NT2/D1 (cell line): ENCODE results near the gene NXPH4.

ENCODE experiments used
- DNase-seq: peaks from one replicate; pipeline ENCODE4 v3.0.0-alpha.2; 2011; ENCODE audit warnings: low read depth, low spot score
- H3K27me3 ChIP-seq: 2 replicates; pipeline ENCODE4 v1.6.0; 2011; ENCODE audit warnings: mild to moderate bottlenecking; ENCODE audit not compliant: insufficient read length, insufficient read depth
- H3K36me3 ChIP-seq: 2 replicates; pipeline ENCODE4 v1.6.1; 2011; ENCODE audit warnings: mild to moderate bottlenecking, low read length, mixed read lengths; ENCODE audit not compliant: insufficient read depth, insufficient read length
- H3K4me1 ChIP-seq: 2 replicates; pipeline ENCODE4 v1.5.1; 2011; ENCODE audit not compliant: insufficient read depth, insufficient read length
- H3K4me3 ChIP-seq: 2 replicates; pipeline ENCODE4 v1.5.1; 2011; ENCODE audit warnings: low read depth; ENCODE audit not compliant: insufficient read length
- H3K9ac ChIP-seq: 2 replicates; pipeline ENCODE4 v1.6.0; 2011; ENCODE audit warnings: low read depth; ENCODE audit not compliant: insufficient read length
- H3K9me3 ChIP-seq: 2 replicates; pipeline ENCODE4 v1.5.1; 2011; ENCODE audit warnings: mild to moderate bottlenecking, low read length; ENCODE audit not compliant: insufficient read depth
- SUZ12 ChIP-seq: IDR thresholded peaks from 2 replicates; pipeline ENCODE4 v1.6.1; 2011; ENCODE audit not compliant: insufficient read length, insufficient read depth; ENCODE audit errors: extremely low read depth
- YY1 ChIP-seq: IDR thresholded peaks from 2 replicates; pipeline ENCODE4 v1.6.1; 2011; ENCODE audit not compliant: insufficient read length, insufficient read depth
- ZNF274 ChIP-seq: IDR thresholded peaks from 2 replicates; pipeline ENCODE4 v1.6.1; 2011; ENCODE audit warnings: mild to moderate bottlenecking, low read depth, low read length

NXPH4 gene

DNA sequence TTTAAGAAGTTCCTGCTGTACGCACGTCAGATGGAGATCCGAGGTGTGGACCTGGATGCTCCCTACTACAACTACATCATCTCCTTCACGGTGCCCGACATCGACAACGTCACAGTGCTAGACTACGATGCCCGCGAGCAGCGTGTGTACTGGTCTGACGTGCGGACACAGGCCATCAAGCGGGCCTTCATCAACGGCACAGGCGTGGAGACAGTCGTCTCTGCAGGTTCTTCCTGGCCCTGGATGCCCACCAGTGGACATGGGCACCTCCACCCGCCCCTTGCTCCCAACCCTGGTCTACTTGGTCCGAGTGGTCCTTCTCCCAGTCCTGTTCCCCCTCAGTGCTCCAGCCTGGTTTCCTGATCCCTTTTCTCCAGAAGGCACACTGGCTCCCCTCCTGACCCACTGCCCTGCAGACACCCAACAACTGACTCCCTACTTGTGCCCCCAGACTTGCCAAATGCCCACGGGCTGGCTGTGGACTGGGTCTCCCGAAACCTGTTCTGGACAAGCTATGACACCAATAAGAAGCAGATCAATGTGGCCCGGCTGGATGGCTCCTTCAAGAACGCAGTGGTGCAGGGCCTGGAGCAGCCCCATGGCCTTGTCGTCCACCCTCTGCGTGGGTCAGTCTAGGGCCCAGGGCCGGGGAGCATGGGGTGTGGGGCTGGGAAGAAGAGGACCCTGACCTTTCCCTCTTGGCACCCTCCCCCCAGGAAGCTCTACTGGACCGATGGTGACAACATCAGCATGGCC, 37.1 kb upstream of the NXPH4 start:
- no peak for TF ChIP-seq YY1
- TF ChIP-seq SUZ12: no peak
- TF ChIP-seq ZNF274: no peak
- no peaks in the 10 kb centered on the region for H3K27me3 ChIP-seq
- H3K9ac ChIP-seq: no peak overlapping the region
- DNase-seq: no peak
- H3K4me3 ChIP-seq: no peak overlapping the region
- H3K9me3 ChIP-seq: no peaks in the 10 kb centered on the region
- H3K4me1 ChIP-seq: peaks cover 10% of the 10 kb centered on the region
- H3K36me3 ChIP-seq: peaks cover 95% of the 10 kb centered on the region

DNA sequence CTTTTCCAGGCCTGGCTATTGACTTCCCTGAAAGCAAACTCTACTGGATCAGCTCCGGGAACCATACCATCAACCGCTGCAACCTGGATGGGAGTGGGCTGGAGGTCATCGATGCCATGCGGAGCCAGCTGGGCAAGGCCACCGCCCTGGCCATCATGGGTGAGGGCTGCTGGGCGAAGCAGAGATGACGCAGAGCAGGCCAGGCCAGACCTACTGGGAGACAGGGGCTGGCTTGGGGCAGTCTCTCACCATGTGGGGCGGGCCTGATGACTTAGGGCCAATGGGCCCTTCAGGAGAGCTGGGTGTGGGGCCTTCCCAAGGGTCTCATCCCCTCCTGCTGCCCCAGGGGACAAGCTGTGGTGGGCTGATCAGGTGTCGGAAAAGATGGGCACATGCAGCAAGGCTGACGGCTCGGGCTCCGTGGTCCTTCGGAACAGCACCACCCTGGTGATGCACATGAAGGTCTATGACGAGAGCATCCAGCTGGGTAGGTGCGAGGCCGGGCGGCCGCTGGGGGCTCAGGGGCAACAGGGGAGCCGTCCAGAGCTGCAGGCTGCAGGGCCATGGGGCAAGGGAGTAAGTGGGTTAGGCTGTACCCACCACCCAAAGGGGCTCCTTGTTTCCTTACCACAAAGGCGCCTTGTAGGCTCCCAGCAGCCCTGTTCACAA, 36.1 kb upstream of the NXPH4 start:
- H3K36me3 ChIP-seq: peaks cover 95% of the 10 kb centered on the region
- H3K4me1 ChIP-seq: peaks cover 9% of the 10 kb centered on the region
- H3K9me3 ChIP-seq: no peaks in the 10 kb centered on the region
- TF ChIP-seq YY1 (no peak), ZNF274 (no peak), SUZ12 (no peak)
- no peaks in the 10 kb centered on the region for H3K27me3 ChIP-seq
- H3K4me3 ChIP-seq: no peak overlapping the region
- no peak overlapping the region for H3K9ac ChIP-seq
- DNase-seq: no peak

DNA sequence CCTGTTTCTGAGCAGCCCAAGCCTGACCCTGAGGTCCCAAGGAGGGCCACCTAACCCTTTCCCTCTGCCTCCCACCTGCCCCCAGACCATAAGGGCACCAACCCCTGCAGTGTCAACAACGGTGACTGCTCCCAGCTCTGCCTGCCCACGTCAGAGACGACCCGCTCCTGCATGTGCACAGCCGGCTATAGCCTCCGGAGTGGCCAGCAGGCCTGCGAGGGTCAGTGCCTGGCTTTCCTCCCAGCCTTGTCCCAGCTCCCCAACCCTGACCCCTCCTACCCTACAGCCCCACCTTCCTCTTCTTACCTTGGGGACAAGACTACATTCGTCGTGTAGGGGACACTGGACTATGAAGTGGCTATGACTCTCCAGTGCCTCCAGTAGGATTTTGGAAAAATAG, 35.5 kb upstream of the NXPH4 start:
- Histone ChIP-seq H3K9me3 (no peaks in the 10 kb centered on the region), H3K4me1 (peaks cover 7% of the 10 kb centered on the region), H3K4me3 (no peak overlapping the region), H3K36me3 (peaks cover 95% of the 10 kb centered on the region), H3K9ac (no peak overlapping the region), H3K27me3 (no peaks in the 10 kb centered on the region)
- no peak for DNase-seq
- TF ChIP-seq SUZ12 (no peak), YY1 (no peak), ZNF274 (no peak)

DNA sequence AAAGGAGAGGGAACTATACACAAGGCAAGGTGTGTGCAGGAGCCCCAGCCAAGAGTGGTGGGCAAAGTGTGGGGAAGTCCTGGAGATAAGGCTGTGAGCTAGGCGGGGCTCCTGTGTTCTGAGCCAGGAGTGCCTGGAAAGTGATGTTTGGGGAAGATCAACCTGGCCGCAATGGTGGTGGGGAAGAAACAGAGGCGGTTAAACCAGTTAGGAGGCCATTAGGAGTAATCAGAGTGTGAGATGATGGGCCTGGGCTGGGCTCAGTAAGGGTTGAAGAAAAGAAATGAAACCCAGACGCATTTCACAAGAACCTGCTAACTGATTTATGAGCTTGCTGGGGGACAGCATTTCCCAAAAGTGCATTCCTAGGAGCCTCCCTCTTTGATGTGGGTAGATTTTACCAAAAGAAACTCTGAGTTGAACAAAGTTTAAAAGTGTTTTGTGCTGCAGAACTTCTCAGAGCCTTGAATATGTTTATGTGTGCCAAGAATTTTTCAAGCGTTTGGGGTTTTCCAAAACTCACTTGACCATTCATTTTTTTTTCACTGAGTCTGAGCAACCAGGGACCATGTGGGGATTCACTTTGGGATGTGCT, 34.9 kb upstream of the NXPH4 start:
- no peaks in the 10 kb centered on the region for H3K27me3 ChIP-seq
- peaks cover 95% of the 10 kb centered on the region for H3K36me3 ChIP-seq
- peaks cover 7% of the 10 kb centered on the region for H3K4me1 ChIP-seq
- no peak overlapping the region for H3K9ac ChIP-seq
- H3K9me3 ChIP-seq: no peaks in the 10 kb centered on the region
- no peak overlapping the region for H3K4me3 ChIP-seq
- TF ChIP-seq ZNF274 (no peak), SUZ12 (no peak)
- DNase-seq: no peak

DNA sequence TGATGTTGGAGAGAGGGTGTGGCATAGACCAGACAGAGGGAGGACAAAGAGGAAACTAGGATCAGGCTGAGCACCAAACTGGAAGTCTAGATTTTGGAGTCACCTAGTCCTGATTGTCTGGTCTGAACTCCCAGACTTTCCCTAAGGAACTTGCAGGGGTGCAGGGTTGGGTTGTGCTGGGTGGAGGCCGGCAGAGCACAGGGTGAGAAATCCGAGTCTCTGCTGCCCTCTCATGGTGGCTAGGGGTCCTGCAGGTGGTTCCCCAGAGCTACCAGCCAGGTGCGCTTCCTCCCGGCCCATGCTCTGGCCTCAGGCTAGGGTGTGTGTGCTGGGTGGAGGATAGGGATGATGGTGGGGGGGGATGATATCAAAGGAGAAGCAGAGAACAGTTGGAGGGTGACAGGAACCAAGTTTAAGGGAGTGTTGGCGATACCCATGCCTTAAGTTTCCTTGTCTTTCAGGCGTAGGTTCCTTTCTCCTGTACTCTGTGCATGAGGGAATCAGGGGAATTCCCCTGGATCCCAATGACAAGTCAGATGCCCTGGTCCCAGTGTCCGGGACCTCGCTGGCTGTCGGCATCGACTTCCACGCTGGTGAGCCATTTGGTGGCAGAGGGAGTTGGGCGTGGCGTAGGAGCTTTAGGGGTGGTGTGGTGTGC, 33.5 kb upstream of the NXPH4 start:
- TF ChIP-seq YY1 (no peak), ZNF274 (no peak), SUZ12 (no peak)
- peak; percentile 75 for DNase-seq
- no peak overlapping the region for H3K9ac ChIP-seq
- H3K9me3 ChIP-seq: no peaks in the 10 kb centered on the region
- H3K36me3 ChIP-seq: peaks cover 95% of the 10 kb centered on the region
- peaks cover 7% of the 10 kb centered on the region for H3K4me1 ChIP-seq
- H3K27me3 ChIP-seq: no peaks in the 10 kb centered on the region
- no peak overlapping the region for H3K4me3 ChIP-seq

DNA sequence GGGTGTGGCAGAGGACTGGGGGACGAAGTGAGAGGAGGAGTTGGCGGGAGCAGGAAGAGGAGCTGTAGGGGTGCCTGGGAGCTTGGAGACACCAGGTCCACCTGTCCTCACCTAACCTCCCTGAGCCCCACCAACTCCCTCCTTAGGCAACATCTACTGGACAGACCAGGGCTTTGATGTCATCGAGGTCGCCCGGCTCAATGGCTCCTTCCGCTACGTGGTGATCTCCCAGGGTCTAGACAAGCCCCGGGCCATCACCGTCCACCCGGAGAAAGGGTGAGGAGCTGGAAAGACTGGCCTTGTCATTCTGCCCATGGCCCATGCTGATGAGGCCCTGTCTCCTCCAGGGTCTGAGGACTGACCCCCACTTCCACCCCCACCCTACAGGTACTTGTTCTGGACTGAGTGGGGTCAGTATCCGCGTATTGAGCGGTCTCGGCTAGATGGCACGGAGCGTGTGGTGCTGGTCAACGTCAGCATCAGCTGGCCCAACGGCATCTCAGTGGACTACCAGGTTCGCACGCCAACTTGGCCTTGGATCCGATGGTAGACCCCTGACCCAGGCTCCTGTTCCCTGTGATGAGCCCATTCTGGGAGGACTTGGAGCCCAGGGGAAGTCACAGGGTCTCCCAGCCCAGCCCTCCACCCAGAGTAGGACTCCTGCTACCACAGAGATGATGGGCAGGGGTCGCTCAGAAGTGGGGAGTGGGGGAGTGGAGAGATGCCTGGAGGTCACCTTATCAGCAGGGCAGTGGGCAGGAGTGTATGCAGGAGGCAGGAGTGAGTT, 32.5 kb upstream of the NXPH4 start:
- TF ChIP-seq ZNF274 (no peak), SUZ12 (no peak), YY1 (no peak)
- H3K4me3 ChIP-seq: no peak overlapping the region
- peaks cover 7% of the 10 kb centered on the region for H3K4me1 ChIP-seq
- peaks cover 95% of the 10 kb centered on the region for H3K36me3 ChIP-seq
- H3K27me3 ChIP-seq: no peaks in the 10 kb centered on the region
- DNase-seq: no peak
- no peaks in the 10 kb centered on the region for H3K9me3 ChIP-seq
- peak overlapping the region; percentile 13 for H3K9ac ChIP-seq

DNA sequence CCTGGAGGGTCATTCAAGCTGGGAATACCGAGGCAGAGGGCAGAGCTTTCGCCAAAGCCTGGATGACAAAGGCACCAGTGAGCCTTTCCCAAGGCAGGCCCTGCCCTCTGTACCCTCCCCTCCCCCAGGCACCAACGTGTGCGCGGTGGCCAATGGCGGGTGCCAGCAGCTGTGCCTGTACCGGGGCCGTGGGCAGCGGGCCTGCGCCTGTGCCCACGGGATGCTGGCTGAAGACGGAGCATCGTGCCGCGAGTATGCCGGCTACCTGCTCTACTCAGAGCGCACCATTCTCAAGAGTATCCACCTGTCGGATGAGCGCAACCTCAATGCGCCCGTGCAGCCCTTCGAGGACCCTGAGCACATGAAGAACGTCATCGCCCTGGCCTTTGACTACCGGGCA, 31.2 kb upstream of the NXPH4 start:
- H3K9me3 ChIP-seq: no peaks in the 10 kb centered on the region
- no peak overlapping the region for H3K4me3 ChIP-seq
- H3K27me3 ChIP-seq: no peaks in the 10 kb centered on the region
- no peak for DNase-seq
- TF ChIP-seq SUZ12: no peak
- TF ChIP-seq YY1: no peak
- no peak for TF ChIP-seq ZNF274
- H3K36me3 ChIP-seq: peaks cover 95% of the 10 kb centered on the region
- H3K4me1 ChIP-seq: peaks cover 7% of the 10 kb centered on the region
- H3K9ac ChIP-seq: no peak overlapping the region
